Measurements from ENCODE around the gene JAG2.

JAG2 gene

GRCh38 chr14:105150368-105151083, 18.1 kb downstream of the JAG2 start:
- no peak for DNase-seq

GRCh38 chr14:105150026-105150367, 18.6 kb downstream of the JAG2 start:
- DNase-seq = no peak

GRCh38 chr14:105149146-105149781, 19.3 kb downstream of the JAG2 start:
- DNase-seq = no peak

GRCh38 chr14:105148604-105149145, 19.9 kb downstream of the JAG2 start:
- DNase-seq = no peak

GRCh38 chr14:105147671-105148603, 20.6 kb downstream of the JAG2 start:
- DNase-seq = no peak

- DNase-seq = no peak
Measured at GRCh38 chr14:105146976-105147635, 21.5 kb downstream of the JAG2 start.

GRCh38 chr14:105146181-105146975, 22.2 kb downstream of the JAG2 start:
- DNase-seq = no peak

GRCh38 chr14:105145381-105146180, 23.0 kb downstream of the JAG2 start:
- no peak for DNase-seq

GRCh38 chr14:105144666-105145380, 23.8 kb downstream of the JAG2 start:
- DNase-seq = no peak

- DNase-seq = no peak
Measured at GRCh38 chr14:105144026-105144665, 24.4 kb downstream of the JAG2 start.

GRCh38 chr14:105143451-105144025, 25.0 kb downstream of the JAG2 start:
- no peak for DNase-seq

GRCh38 chr14:105142651-105143450, 25.7 kb downstream of the JAG2 start:
- no peak for DNase-seq

GRCh38 chr14:105141486-105142281, 26.9 kb downstream of the JAG2 start:
- DNase-seq = no peak

GRCh38 chr14:105141026-105141425, 27.6 kb downstream of the JAG2 start:
- no peak for DNase-seq

GRCh38 chr14:105140581-105140980, 28.0 kb downstream of the JAG2 start:
- DNase-seq = no peak

GRCh38 chr14:105139831-105140239, 28.7 kb downstream of the JAG2 start:
- DNase-seq = no peak

GRCh38 chr14:105139212-105139825, 29.3 kb downstream of the JAG2 start:
- no peak for DNase-seq

Data from C1 segment of cervical spinal cord (tissue), 14 donors.